NT2/D1 (cell line): ENCODE measurements around the gene OPTC.

Experiments used
- SUZ12 ChIP-seq: IDR thresholded peaks from 2 replicates; pipeline ENCODE4 v1.6.1; 2011; ENCODE audit not compliant: insufficient read length, insufficient read depth; ENCODE audit errors: extremely low read depth
- YY1 ChIP-seq: IDR thresholded peaks from 2 replicates; pipeline ENCODE4 v1.6.1; 2011; ENCODE audit not compliant: insufficient read length, insufficient read depth
- ZNF274 ChIP-seq: IDR thresholded peaks from 2 replicates; pipeline ENCODE4 v1.6.1; 2011; ENCODE audit warnings: mild to moderate bottlenecking, low read depth, low read length

DNA sequence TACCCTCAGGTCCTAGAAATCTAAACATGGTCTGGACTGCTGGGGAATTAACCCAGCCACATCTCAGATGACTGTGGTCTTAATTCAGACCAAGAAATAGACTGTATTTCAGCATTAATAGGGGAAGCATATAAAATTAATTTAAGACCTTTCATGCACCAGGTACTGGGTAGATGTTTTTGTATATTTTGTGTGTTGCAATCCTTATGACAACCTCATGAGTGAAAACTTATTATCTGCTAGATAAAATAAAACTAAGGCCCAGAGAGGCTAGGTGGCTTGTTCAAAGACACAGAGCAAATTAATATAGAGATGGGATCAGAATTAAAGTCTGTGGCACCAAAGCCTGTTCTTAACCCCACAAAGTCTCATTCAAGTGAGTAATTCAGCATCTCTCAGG is 40.1 kb downstream of the OPTC start:
- TF ChIP-seq ZNF274 (no peak), SUZ12 (no peak), YY1 (no peak)
